HL-60 (cell line): Measurements from ENCODE around the gene CLINT1.

ENCODE experiments used
- GABPA ChIP-seq: IDR thresholded peaks from 2 replicates; pipeline ENCODE4 v1.6.1; 2012; ENCODE audit warnings: low read depth
- POLR2AphosphoS5 ChIP-seq: IDR thresholded peaks from 2 replicates; pipeline ENCODE4 v1.6.1; 2012; ENCODE audit warnings: low read depth
- TF ChIP-seq, protein P1 (sequence below): IDR thresholded peaks from one replicate; pipeline ENCODE4 v1.5.1; 2011; ENCODE audit warnings: low read length, control low read depth, inconsistent platforms; ENCODE audit not compliant: insufficient read depth

DNA sequence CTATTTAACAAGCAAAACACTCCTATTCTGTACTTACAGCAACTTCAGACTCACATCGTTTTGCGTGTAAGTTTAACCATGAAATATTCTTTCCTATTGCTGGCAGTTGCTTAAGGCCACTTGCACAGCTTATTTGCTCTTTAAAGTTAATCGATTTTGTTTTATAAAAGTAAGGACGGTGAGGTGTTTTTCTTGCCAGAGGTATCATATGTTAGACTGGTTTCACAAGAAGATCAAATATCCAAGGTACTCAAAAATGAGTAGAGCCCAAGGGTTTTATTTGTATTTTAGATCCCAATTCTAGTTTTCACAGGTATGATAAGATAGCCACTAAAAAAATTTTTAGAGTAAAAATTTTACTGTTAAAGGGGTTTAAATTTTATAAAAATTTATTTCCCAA lies 16.2 kb downstream of the CLINT1 start:
- TF ChIP-seq GABPA, result no peak
- TF ChIP-seq, protein P1, sequence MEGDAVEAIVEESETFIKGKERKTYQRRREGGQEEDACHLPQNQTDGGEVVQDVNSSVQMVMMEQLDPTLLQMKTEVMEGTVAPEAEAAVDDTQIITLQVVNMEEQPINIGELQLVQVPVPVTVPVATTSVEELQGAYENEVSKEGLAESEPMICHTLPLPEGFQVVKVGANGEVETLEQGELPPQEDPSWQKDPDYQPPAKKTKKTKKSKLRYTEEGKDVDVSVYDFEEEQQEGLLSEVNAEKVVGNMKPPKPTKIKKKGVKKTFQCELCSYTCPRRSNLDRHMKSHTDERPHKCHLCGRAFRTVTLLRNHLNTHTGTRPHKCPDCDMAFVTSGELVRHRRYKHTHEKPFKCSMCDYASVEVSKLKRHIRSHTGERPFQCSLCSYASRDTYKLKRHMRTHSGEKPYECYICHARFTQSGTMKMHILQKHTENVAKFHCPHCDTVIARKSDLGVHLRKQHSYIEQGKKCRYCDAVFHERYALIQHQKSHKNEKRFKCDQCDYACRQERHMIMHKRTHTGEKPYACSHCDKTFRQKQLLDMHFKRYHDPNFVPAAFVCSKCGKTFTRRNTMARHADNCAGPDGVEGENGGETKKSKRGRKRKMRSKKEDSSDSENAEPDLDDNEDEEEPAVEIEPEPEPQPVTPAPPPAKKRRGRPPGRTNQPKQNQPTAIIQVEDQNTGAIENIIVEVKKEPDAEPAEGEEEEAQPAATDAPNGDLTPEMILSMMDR, result no peak
- no peak for TF ChIP-seq POLR2AphosphoS5
